GM19372 (cell line): ENCODE measurements around the gene CORO7.

ENCODE experiments used
- ATAC-seq: cut with Tn5 transposase; IDR thresholded peaks from one replicate; pipeline ENCODE4 v1.9.1; 2021; ENCODE audit warnings: mild to moderate bottlenecking, low read depth, moderate library complexity; ENCODE audit not compliant: unreplicated experiment

Gene CORO7

GRCh38 chr16:4416200-4417032, at the start of gene CORO7:
CORO7 (minus strand) TSS chr16:4416596; CDS start chr16:4416518, 78 bp downstream.
- ATAC-seq, result peak; percentile 72

DNA sequence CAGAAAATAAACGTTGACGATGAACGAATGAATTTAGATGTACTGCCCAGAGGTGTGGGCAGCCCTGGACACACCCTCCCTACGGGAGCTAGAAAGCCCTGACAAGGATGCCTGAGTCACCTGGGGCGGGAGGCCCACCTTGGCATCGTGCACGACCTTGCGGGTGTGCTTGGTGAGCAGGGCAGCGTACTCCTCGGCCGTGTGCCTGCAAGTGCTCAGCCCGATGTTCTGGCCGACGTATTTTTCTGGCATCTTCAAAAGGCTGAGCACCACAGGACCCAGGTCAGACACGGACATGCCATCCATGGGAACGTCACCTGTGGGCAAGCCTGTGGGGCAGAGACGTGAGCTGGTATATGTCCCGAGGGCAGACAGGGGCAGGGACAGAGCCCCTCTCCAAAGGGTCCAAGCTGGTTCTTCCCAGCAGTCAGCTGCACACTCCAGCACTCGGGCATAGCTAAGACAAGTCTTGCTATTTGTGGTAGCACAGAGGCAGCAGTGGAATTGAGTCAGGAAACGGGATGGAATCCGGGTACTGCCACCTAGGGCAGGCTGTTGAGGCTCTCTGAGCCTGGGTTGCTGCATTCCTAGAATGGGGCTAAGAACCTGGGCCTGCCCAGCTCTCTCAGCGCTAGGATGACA, 47.2 kb upstream of the CORO7 start:
- ATAC-seq, result no peak

- ATAC-seq, result no peak
These were observed 45.1 kb upstream of the CORO7 start for GRCh38 chr16:4461250-4462085.

- no peak for ATAC-seq
These were observed 44.5 kb upstream of the CORO7 start for GRCh38 chr16:4460936-4461249.

- no peak for ATAC-seq
These were observed 39.6 kb upstream of the CORO7 start for GRCh38 chr16:4455951-4456350.

DNA sequence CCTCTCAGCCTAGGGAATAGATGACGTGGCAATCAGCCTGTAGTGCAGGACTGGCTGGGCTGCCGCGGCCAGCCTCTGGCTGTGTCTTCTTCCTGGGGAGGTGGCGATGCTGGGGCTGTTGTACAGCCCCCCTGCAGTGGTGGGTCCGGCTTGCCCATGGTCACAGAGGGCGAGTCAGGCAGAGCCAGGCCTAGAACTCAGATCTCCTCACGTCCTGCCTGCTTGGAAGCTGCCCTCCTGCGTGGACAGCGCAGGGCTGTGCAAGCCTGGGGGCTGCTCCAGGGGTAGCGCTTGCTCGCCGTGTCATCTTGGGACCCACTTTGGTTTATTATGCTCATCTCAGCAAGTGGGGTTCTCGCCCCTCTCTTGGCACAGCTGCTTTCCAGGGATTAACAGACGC, 38.7 kb upstream of the CORO7 start:
- no peak for ATAC-seq

DNA sequence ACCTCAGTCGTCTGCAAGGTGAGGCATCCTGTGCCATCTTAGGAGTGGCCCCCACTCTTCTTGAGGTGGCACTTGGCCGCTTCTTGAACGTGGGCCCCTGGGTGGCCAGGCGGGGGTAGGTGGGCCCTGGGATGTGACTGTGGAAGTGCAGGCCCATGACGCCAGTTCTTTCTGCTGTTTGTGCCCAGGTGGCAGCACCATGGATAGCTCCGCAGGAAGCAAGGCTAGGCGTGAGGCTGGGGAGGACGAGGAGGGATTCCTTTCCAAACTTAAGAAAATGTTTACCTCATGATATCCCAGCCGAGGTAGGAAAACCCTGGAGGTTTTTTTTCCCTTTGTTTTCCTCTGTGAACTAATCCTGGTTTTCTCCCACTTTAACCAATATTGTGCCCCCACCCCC, 38.2 kb upstream of the CORO7 start:
- ATAC-seq, result no peak

DNA sequence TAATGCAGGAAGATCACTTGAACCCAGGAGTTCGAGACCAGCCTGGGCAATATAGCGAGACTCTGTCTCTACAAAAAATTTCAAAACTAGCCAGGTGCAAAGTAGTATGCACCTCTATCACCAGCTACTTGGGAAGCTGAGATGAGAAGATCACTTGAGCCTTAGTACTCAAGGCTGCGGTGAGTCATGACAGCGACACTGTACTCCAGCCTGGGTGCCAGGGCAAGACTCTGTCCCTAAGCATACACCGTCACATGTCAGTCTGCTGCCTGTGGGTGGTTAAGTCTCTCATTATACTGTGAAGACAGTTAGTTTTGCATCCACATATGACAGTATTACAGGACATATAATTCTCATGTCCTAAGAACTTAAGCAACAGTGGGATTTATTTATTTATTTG, 36.3 kb upstream of the CORO7 start:
- ATAC-seq, result no peak

DNA sequence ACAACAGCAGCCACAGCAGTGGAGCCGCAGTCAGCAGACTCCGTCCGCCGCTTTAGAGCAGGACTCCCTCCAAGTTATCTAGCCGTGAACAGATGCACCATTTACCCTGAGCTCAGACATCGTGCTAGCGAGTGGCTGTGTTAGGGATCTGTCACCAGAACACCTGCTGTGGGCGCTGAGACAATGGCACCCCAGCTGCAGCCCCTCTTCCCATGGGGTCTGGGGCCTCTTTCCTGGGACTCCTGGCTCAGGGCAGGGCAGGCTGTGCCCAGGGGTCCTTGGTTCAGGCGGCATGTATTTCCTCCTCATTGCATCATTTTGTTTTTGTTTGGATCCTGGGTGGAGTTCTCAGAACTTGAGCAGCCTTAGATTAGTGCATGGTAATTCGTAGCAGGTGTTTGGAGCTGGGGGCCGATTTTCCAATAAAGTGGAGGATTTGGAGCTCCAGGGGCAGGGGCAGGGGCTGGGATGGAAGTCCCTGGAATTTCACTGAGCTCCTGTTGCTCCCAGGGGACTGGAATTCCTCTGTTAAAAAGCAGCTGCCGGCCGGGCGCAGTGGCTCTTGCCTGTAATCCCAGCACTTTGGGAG, 34.6 kb upstream of the CORO7 start:
- no peak for ATAC-seq

- ATAC-seq, result no peak
These were observed 34.0 kb upstream of the CORO7 start for GRCh38 chr16:4450430-4450829.

GRCh38 chr16:4443986-4444385, 27.6 kb upstream of the CORO7 start:
- ATAC-seq, result no peak

DNA sequence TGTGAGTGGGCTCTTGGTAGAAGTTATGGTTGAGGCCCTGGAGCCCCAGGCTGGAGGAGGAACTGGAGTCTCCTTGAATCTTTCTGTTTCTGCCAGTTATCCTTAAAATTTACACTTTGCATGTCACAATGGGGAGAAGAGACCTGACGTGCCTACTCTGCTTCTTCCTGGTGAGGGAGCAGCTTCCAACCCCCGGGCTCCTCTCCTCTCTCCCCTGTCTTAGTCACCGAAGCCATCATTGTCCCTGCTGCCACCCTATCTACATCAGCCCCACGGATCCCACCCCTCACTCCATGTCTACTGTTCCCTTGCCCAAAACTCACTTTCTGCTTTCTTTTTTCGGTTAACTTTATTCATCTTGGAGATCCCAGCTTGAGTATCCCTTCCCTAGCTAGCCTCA, 26.9 kb upstream of the CORO7 start:
- ATAC-seq, result no peak

GRCh38 chr16:4442371-4442770, 26.0 kb upstream of the CORO7 start:
- ATAC-seq, result no peak

GRCh38 chr16:4437366-4437765, 21.0 kb upstream of the CORO7 start:
- no peak for ATAC-seq

DNA sequence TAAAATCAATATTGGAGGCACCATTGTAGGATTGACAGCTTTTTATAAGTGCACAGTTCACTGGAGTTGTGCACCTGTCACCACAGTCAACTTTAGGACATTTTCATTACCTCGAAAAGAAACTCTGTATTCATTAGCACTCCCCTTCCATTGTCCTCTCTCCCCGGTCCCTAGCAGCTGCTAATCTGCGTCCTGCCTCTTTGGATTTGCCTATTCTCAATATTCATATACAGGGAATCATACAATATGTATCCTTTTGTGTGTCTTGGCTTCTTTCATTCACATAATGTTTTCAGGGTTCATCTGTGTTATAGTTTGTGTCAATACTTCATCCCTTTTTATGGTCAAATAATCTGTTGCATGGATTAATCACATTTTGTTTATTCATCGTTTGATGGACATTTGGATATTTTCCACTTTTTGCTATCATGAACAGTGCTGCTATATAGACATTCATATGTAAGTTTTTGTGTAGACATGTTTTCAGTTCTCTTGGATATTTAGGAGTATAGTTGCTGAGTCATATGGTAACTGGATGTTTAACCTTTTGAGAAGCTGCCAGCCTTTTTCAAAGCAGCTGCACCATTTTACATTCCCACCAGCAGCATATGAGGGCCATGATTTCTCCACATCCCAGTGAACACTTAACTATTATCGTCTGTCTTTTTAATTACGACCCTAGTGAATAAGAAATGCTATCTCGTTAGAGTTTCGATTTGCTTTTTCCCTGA, 19.1 kb upstream of the CORO7 start:
- no peak for ATAC-seq

DNA sequence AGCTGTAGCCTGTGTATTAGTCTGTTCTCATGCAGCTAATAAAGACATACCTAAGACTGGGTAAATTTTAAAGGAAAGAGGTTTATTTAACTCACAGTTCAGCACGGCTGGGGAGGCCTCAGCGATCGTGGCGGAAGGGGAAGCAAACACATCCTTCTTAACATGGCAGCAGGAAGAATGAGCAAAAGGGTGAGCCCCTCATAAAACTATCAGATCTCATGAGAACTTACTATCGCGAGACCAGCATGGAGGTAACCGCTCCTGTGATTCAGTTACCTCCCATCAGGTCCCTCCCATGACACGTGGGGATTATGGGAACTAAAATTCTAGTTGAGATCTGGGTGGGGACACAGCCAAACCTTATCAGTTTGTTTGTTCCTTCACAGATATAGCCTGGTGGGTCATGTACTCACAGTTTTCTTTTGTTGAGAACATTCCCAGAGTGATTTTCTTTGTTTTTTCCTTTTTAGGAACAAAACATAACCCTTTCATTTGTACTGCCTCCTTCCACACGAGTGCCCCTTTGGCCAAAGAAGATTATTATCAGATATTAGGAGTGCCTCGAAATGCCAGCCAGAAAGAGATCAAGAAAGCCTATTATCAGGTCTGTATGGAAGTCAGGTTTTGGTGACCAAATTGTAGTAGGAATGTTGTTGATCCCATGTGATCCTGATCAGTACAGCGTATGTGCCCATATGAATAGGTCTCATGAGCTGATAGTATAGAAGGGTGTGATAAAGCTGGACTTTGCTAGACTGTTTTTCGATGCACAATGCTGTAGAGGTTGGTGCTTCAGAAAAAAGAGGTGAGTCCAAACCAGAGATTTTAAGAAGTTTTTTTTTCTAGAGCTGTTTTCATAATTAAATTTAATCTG, 17.8 kb upstream of the CORO7 start:
- no peak for ATAC-seq

GRCh38 chr16:4433228-4433627, 16.8 kb upstream of the CORO7 start:
- ATAC-seq, result no peak

GRCh38 chr16:4431023-4431422, 14.6 kb upstream of the CORO7 start:
- ATAC-seq, result no peak

- no peak for ATAC-seq
These were observed 12.1 kb upstream of the CORO7 start for GRCh38 chr16:4428500-4428899.
